Uterus (tissue), 4 donors: ENCODE results near the gene MDFIC. TPM values are rescaled to one million over a fixed set of nuclear protein-coding genes. Genes with fewer than 3 reads are reported as not detected.

Experiments used
- DNase-seq, 2 donors: peaks; one replicate each; pipeline ENCODE4 v3.0.0-alpha.2; 2019 to 2020
- H3K27ac ChIP-seq, 2 donors: fragments of 200-600 bp; sonication (generic); 1 replicate in 1 of 2; 2 replicates in 1 of 2; pipeline ENCODE4 v1.5.1; 2016 to 2018
- H3K27me3 ChIP-seq, 2 donors: fragments of 200-600 bp; sonication (generic); one replicate each; pipeline ENCODE4 v1.5.1; 2018 to 2019; ENCODE audit warnings: control low read depth in 1 of 2
- H3K36me3 ChIP-seq, 2 donors: fragments of 200-600 bp; sonication (generic); one replicate each; pipeline ENCODE4 v1.5.1; 2019; ENCODE audit warnings: control low read depth in 1 of 2
- H3K4me1 ChIP-seq, 2 donors: fragments of 200-600 bp; sonication (generic); one replicate each; pipeline ENCODE4 v1.5.1; 2018 to 2019; ENCODE audit warnings: control low read depth in 1 of 2
- H3K4me3 ChIP-seq, 2 donors: fragments of 200-600 bp; sonication (generic); 1 replicate in 1 of 2; 2 replicates in 1 of 2; pipeline ENCODE4 v1.5.1; 2018 to 2019; ENCODE audit warnings: mild to moderate bottlenecking in 1 of 2
- H3K9me3 ChIP-seq, 2 donors: fragments of 200-600 bp; sonication (generic); one replicate each; pipeline ENCODE4 v1.5.1; 2019; ENCODE audit warnings: control low read depth in 1 of 2
- CTCF ChIP-seq, 4 experiments: fragments of 200-600 bp in 2 of 4; fragments of 450-650 bp in 2 of 4; sonication (generic) in 2 of 4; IDR thresholded peaks; one replicate each; pipeline ENCODE4 v1.5.1; 2016 to 2019; ENCODE audit warnings: antibody characterized with exemption in 4 of 4, mild to moderate bottlenecking in 2 of 4, moderate library complexity in 1 of 4
- POLR2A ChIP-seq, 2 donors: fragments of 450-650 bp; IDR thresholded peaks; one replicate each; pipeline ENCODE4 v1.6.1; 2016; ENCODE audit warnings: antibody characterized with exemption in 2 of 2, mild to moderate bottlenecking in 1 of 2, moderate library complexity in 1 of 2
- intact Hi-C: fragments of 100-400 bp; cut with DNase I; formaldehyde crosslinking; loops from one replicate; pipeline ENCODE4 v1.15.1; 2023; ENCODE audit warnings: low total_unique reads
- total RNA-seq, 4 donors: library from RNA; depleted of rRNA in 3 of 4; stranded (reverse); fragments of >200 nt in 3 of 4; gene quantifications; one replicate each; pipeline versions ENCODE4 v1.1.0 to v1.2.4, GENCODE V29; 2014 to 2023
- donor health status: DM: yes; HTN: yes; CAD: no.

Gene MDFIC
- total RNA-seq, 4 donors from 2014 or later, result 35.8 to 79.2 (median 66.1) TPM

GRCh38 chr7:114944745-114945625 is 23.1 kb downstream of the MDFIC start:
- peaks cover 0 to 22% of the 10 kb centered on the region in 2 donors for H3K4me1 ChIP-seq
- intact Hi-C loops, result no loop called here

GRCh38 chr7:114949231-114949630 is 27.3 kb downstream of the MDFIC start:
- Histone ChIP-seq H3K27me3 (no peaks in the 10 kb centered on the region), H3K27ac (no peak overlapping the region), H3K4me3 (no peak overlapping the region), H3K36me3 (no peaks in the 10 kb centered on the region), H3K4me1 (peaks cover 0 to 14% of the 10 kb centered on the region in 2 donors), H3K9me3 (no peaks in the 10 kb centered on the region)
- TF ChIP-seq POLR2A (IDR thresholded peaks at IDR 0.05), result no peak
- TF ChIP-seq CTCF (IDR thresholded peaks at IDR 0.05), result no peak
- DNase-seq, result no peak
- intact Hi-C loops, result no loop called here

More at GRCh38 chr7:114944745-114945625, 23.1 kb downstream of the MDFIC start:
- DNase-seq, result peak; percentile 86 to 88
- Histone ChIP-seq H3K9me3 (no peaks in the 10 kb centered on the region), H3K36me3 (no peaks in the 10 kb centered on the region), H3K27me3 (no peaks in the 10 kb centered on the region), H3K27ac (peak overlapping the region; percentile 81 to 83), H3K4me3 (peak overlapping the region; percentile 22 to 28)
- TF ChIP-seq POLR2A (IDR thresholded peaks at IDR 0.05), result no peak
- TF ChIP-seq CTCF (IDR thresholded peaks at IDR 0.05), result no peak

- intact Hi-C loops, result no loop called here
- no peak overlapping the region for H3K27ac ChIP-seq
- no peaks in the 10 kb centered on the region for H3K9me3 ChIP-seq
- DNase-seq, result no peak
- no peaks in the 10 kb centered on the region for H3K27me3 ChIP-seq
- no peaks in the 10 kb centered on the region for H3K36me3 ChIP-seq
- H3K4me1 ChIP-seq, result peaks cover 6% of the 10 kb centered on the region in 2 donors
- no peak overlapping the region for H3K4me3 ChIP-seq
- TF ChIP-seq POLR2A (IDR thresholded peaks at IDR 0.05) (no peak), CTCF (IDR thresholded peaks at IDR 0.05) (no peak)
Observed at GRCh38 chr7:114952296-114952695, 30.4 kb downstream of the MDFIC start.

- H3K4me1 ChIP-seq, result peaks cover 0 to 6% of the 10 kb centered on the region in 2 donors
- no peak for TF ChIP-seq POLR2A (IDR thresholded peaks at IDR 0.05)
- TF ChIP-seq CTCF (IDR thresholded peaks at IDR 0.05), result no peak
- no peak overlapping the region for H3K4me3 ChIP-seq
- no peaks in the 10 kb centered on the region for H3K36me3 ChIP-seq
- H3K27ac ChIP-seq, result no peak overlapping the region
- intact Hi-C loops, result no loop called here
- no peak for DNase-seq
- H3K9me3 ChIP-seq, result no peaks in the 10 kb centered on the region
- no peaks in the 10 kb centered on the region for H3K27me3 ChIP-seq
Observed at GRCh38 chr7:114953724-114954123, 31.8 kb downstream of the MDFIC start.

- Histone ChIP-seq H3K27me3 (no peaks in the 10 kb centered on the region), H3K27ac (no peak overlapping the region), H3K36me3 (no peaks in the 10 kb centered on the region), H3K9me3 (no peaks in the 10 kb centered on the region), H3K4me3 (no peak overlapping the region), H3K4me1 (peaks cover 0 to 6% of the 10 kb centered on the region in 2 donors)
- no peak for DNase-seq
- intact Hi-C loops, result no loop called here
- TF ChIP-seq CTCF (IDR thresholded peaks at IDR 0.05) (no peak), POLR2A (IDR thresholded peaks at IDR 0.05) (no peak)
Observed at GRCh38 chr7:114956702-114957101, 34.8 kb downstream of the MDFIC start.
